ENCODE data around the gene LYRM4.
A peak's percentile ranks its signal among the peaks of the same experiment; 100 is the strongest.

LYRM4 gene

DNA sequence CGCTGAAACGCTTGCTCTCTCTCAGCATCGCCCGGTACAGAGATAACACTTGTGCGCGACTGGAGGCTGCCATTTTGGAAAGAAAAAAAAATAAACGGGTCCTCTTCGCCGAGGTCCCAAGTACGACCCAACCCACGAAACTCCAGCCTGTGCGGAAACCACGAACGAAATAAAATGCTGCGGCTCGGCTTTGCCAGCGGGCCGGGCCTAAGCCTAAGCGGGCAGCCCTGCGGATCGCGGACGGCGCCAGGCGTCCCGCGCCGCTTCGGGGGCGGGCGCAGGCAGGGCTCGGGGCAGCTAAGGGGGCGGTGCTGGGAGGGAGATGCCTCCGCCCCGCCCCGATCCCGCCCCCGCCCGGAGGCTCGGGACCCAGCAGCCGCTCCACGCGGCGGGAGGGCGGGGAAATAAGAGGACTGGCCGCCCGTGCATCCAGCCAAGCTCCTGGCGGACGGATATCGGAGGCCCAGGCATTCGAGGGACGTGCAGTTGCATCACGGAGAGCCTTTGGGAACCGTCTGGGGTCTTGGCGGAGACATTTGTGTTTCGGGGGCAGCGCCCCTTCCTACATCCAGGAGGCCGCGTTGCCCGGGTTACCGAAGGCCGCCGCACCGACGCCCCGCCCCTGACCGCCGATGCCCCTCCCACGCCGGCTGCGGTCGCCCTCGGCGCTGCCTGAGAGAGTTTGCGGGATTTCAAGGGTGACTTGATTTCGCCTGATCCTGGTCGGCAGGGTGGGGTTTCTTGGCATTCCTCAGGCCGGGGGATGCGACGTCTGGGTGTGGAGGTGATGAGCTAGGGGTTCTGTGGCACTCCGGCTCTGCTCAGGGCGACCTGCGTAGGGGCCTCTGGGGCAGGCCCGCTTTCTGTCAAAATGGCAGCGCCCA, at the start of gene LYRM4, which contains the start of gene FARS2:
Gene LYRM4, minus strand, starts transcription at position 290 of the 884 bp plus-strand sequence. Its CDS starts 217 bp downstream, at position 73.
Gene FARS2, plus strand, starts transcription at position 853 of the 884 bp plus-strand sequence.
- peak; percentile 64 for DNase-seq (ENCODE audit: low spot score)

DNA sequence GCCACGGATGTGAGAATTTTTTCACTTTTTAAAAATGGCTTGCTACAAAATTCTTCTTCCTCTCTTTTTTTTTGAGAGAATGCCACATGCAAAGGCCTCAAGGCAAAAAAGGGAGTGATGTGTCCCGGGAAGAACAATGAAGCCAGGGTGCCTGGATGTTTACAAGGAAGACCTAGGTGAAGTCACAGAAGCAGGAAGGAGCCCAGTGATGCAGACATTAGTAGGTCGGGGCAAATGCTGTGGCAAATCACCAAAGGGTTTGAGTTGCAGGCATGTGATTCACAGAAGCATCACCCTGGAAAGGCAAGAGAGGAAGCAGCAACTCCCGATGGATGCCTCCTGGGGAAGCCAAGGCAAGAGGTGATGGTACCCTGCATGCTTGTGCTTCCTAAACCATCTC, 47.3 kb upstream of the LYRM4 start:
- no peak for DNase-seq (ENCODE audit: low spot score)

DNA sequence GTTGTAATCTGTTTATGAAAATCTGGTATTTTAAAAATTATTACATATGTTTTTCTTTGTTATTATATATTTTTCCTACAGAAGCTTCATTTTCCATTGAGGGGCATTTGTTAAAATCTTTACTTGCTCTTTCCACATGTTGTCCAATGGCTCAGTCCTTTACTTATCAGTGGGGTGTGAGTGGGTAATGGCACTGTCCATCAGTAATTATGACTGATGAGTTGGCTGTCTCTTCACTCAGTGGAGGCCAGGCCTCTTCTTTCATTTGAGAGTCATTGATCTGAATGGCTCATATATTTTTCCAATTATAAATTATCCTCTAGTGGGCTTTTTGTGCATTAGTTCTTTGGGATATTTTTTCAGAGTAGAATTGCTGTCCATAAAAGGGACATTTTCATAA, 46.3 kb upstream of the LYRM4 start:
- no peak for DNase-seq (ENCODE audit: low spot score)

- DNase-seq (ENCODE audit: low spot score) = no peak
Measured at GRCh38 chr6:5305968-5306626, 45.3 kb upstream of the LYRM4 start.

DNA sequence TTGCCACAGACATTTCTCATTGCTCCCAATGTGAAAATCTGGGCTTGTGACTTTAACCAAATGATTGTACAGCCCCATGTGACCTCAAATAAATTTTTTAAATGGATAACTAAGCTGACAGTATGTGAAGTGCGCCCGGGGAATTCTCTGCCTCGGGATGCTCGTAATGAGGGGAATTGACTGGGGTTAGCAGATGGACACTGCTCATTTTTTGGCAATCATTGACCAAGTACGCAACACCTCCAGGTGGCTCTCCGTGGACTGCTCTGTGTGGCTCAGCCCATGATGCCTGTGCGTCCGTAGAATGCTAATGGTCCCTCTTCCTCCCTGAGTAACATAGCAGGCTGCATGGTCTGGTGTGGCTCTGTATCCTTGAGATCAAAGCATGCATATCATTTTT, 42.9 kb upstream of the LYRM4 start:
- DNase-seq (ENCODE audit: low spot score) = no peak

GRCh38 chr6:5302995-5303622, 42.4 kb upstream of the LYRM4 start:
- DNase-seq (ENCODE audit: low spot score) = peak; percentile 12

- DNase-seq (ENCODE audit: low spot score) = no peak
Measured at GRCh38 chr6:5302220-5302946, 41.6 kb upstream of the LYRM4 start.

DNA sequence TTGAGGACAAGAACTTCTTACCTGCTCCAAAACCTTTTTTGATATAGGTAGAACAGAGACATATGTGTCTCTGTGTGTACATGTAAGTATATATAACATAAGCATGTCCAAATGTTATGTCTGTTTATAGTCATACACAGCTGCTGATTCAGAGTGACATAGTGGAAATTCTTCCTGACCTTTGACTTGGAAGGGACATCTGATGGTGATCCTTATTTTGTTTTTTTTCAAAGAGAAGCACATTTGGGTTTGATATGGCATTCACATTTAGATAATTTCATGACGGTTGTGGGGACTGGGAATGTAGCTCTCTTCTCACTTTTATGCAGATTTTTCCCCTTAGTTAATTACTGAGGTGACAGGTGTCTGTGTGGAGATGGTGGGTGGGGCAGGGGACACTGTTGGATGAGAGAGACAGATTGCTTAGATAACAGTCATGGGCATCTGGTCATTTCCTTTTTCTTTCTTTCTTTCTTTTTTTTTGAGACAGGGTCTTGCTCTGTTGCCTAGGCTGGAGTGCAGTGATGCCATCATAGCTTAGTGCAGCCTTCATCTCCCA, 39.5 kb upstream of the LYRM4 start:
- DNase-seq (ENCODE audit: low spot score) = no peak

- no peak for DNase-seq (ENCODE audit: low spot score)
Measured at GRCh38 chr6:5295623-5296022, 34.9 kb upstream of the LYRM4 start.

DNA sequence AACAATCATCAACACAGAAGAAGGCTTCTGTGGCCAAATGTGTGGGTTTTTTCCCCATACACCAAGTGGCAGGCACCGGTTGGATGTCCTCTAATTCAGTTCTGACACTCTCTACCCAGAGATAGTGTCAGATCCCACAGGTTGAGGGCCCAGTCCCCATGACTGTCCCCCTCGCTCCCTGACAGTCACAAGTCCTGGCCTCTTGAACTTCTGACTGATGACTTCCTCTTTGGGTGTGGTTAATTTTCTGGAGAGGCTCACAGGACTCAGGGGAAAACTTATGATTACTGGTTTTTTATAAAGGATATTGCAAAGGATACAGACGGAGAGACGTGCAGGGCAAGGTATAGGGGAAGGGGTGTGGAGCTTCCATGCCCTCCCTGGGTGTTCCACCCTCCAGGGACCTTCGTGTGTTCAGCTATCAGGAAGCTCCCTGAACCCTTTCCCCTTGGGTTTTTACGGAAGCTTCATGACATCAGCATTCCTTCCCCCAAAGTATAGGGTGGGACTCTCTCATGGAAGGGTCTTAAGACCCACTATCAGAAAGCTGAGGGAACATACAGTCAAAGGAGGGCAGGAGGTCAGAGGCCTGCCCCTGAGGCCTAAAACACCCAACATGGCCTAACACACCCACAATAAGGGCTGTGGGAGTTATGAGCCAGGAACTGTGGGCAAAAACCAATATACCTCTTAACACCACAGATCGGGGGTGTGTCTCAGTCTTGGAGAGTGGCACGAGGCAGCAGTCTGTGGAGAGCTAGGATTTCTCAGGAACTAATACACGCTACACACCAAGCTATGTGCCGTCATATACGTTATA, 33.9 kb upstream of the LYRM4 start:
- no peak for DNase-seq (ENCODE audit: low spot score)

DNA sequence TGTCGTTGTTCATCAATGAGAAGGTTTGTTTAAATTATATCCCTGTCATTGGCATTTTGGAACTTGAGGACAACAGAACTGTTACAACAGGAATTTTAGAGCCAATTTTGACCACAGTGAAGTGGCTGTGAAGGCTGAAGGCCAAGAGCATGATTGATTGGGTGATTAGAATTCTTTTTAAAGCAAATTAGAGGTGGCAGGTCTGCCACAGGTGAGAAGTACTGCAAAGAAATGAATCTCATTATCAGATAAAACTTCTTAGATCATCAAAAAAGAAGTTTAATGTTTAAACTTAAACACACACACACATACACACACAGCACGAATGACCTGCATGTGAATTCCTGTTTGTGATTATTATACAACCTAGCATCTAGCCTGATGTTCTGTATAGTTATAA, 32.9 kb upstream of the LYRM4 start:
- no peak for DNase-seq (ENCODE audit: low spot score)

DNA sequence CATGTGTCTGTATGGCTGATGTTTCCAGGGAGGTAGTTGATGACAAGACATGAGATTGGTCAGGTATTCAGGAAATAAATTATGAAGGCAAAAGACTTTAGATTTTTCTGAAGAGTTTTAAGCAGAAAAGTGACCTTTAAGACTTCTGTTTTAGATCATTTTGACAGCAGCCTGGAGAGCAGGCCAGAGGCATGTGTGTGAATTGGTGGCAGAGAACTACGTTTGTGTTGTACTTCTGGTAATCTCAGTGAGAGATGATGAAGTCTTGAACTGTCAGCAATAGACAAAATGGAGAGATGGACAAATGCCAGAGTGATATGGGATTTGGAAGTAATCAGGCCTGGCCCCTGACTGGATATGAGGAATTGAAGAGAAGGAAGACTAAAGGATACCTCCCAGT, 31.4 kb upstream of the LYRM4 start:
- no peak for DNase-seq (ENCODE audit: low spot score)

GRCh38 chr6:5290500-5290899, 29.8 kb upstream of the LYRM4 start:
- DNase-seq (ENCODE audit: low spot score) = no peak

DNA sequence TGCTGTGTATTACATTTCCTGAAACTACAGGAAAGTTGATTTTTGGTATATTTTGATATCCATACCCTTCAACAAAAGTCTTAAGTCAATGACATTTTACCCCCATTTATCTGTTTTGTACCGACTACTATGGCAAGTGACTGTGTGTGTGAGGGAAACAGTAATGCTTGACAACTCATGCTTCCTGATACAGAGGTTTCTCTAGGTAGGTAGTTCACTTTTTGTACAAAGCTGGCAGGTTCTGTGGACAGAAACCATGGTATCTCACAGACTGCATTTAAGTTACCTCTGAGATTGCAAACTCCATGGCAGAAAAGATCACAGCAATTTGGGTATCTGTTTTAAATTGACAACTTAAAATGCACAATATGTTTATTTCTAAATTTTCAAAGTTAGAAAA, 29.3 kb upstream of the LYRM4 start:
- no peak for DNase-seq (ENCODE audit: low spot score)

DNA sequence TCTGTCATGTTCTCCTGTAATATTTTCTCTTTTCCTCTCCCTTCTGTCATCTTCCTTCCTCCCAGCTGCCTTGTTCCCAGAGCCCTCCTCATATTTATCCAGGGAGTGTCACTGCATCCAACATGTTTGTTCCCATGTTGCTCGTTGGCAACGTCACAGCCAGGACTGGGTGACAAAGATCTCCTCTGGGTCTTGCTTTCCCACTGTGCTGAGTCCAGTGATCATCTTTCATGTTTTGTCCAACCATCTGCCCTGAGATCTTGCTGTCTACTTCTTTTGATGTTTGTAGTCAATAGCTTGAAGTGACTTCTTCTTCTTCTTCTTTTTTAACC, 27.2 kb upstream of the LYRM4 start:
- DNase-seq (ENCODE audit: low spot score) = no peak

DNA sequence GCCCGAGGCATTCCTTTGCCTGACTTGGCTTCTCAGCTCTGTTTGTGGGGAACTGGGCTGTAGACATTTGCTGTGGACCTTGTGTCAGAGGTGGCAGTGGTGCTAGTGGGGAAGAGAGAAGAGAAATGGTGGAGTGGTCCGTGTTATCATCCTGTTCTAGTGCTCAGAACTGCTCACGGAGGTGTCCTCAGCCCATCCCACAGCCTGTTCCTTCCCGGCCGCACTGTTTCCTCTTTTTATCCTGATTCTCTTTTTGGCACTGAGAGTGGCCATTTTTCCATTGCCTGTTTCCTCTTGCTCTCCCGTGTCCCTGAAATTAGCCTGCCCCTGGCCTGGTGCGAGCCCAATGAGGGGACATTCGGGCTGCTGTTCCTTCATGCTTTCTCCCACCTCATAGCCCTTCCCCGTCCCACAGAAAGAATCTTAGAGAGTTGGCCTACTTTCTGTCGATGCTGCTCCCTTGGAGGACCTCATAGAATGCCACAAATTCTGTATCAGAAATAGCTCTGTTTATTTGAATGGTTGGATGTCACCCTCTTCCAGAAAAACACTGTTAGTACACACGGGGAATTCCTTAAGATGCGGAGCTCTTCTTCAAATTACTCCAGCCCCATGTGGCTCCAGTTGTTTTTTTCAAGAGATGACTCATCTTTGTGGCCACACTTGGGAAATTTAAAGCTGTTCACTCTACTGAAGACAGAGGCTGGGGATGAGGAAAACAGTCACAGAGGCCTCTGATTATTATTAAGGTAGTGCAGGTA, 26.6 kb upstream of the LYRM4 start:
- no peak for DNase-seq (ENCODE audit: low spot score)

DNA sequence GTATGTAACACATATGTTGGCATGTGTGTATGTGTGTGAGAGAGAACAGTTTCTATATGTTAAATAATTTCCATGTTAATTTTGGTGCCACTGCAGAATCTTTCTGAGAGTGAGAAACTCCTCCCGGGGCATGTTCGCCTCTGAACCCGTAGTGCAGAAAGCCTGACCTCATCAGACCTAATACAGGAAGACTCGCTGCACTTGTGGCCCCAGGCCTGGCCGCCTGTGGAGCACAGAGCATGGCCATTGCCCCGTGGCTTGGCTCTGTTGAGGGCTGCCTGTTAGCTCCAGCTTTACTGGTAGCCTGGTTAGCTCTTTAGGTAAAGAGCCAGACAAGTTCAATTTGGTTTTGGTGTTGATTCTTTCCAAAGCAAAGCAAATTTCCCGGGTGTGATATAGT, 26.0 kb upstream of the LYRM4 start:
- DNase-seq (ENCODE audit: low spot score) = no peak

DNA sequence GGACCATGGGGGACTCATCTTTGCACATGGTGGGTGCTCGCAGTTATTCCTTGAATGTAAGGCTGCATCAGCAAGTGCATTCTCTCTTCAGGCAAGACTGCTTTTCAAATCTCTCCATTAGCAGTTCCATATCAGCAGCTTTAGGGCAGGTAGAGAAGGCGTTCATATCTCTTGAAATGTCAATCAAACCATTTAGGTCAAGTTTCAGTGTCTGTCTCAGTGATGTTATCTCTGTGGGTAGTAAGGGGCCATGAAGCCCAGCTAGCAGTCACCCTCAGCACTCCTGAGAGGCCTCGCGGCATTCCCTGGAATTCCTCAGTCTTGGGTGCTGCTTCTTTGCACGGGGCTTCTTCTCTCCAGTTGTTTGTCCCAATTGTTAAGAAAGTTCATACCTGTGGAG, 24.8 kb upstream of the LYRM4 start:
- DNase-seq (ENCODE audit: low spot score) = no peak

GRCh38 chr6:5285081-5285480, 24.3 kb upstream of the LYRM4 start:
- DNase-seq (ENCODE audit: low spot score) = no peak

DNA sequence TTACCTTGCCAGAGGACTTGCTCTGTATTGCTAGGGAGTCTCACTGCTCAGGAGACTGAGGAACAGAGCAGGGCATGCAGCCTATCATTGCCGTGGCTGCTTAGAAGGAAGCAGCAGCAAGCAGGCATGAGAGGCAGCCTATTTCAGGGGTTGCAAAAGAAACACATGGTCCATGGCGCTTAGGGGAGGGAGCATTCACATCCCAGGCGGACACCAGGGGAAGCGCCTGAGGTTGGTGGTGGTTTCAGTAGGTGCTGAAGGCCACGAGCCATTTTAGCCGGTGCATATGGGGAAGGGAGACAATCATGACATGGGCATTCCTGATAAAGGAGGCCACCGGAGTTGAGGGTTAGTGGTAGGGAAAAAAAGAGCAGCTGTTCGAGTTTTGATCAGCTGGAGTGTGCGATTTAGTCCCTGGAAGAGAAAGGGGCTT, 21.5 kb upstream of the LYRM4 start:
- no peak for DNase-seq (ENCODE audit: low spot score)
